Activated naive CD4-positive, alpha-beta T cell treated with anti-CD3 and anti-CD28 coated beads, Interleukin-2, amount 10 ng/mL, durations not matched to agents 7 days and 5 days (primary cell): ENCODE data around the gene ABCC4.
"Not testable (repeated sequence)": the region's sequence is repeated elsewhere in the genome, so short reads cannot be mapped to it uniquely, and the experiment has no call there.

Experiments
- CTCF ChIA-PET: fragments of 350-600 bp; sonication (Branson Sonifier 250); formaldehyde crosslinking; loops from one replicate; lab custom pipeline; 2021; ENCODE audit warnings: antibody characterized with exemption; lab: Charles Lee
- DNase-seq: peaks from one replicate; pipeline ENCODE4 v3.0.0-alpha.2; 2020
- H3K27ac Mint-ChIP-seq: one replicate; pipeline ENCODE4 v1.8.0; 2021; ENCODE audit warnings: mild to moderate bottlenecking, moderate library complexity, mixed read lengths
- H3K27me3 Mint-ChIP-seq: one replicate; pipeline ENCODE4 v1.8.0; 2021; ENCODE audit warnings: mild to moderate bottlenecking, mixed read lengths
- H3K36me3 Mint-ChIP-seq: one replicate; pipeline ENCODE4 v1.8.0; 2021; ENCODE audit warnings: mixed read lengths
- H3K4me1 Mint-ChIP-seq: one replicate; pipeline ENCODE4 v1.8.0; 2021; ENCODE audit warnings: mixed read lengths
- H3K4me3 Mint-ChIP-seq: one replicate; pipeline ENCODE4 v1.8.0; 2021; ENCODE audit warnings: mild to moderate bottlenecking, moderate library complexity, mixed read lengths
- H3K9me3 Mint-ChIP-seq: one replicate; pipeline ENCODE4 v1.8.0; 2021; ENCODE audit warnings: mixed read lengths

Gene ABCC4

GRCh38 chr13:95198606-95199005 lies 102.6 kb downstream of the ABCC4 start:
- H3K36me3 Mint-ChIP-seq, H3K4me1 Mint-ChIP-seq, H3K4me3 Mint-ChIP-seq, H3K27me3 Mint-ChIP-seq, DNase-seq, H3K27ac Mint-ChIP-seq, CTCF ChIA-PET: not testable (repeated sequence)
- peaks cover 10% of the 10 kb centered on the region for H3K9me3 Mint-ChIP-seq

DNA sequence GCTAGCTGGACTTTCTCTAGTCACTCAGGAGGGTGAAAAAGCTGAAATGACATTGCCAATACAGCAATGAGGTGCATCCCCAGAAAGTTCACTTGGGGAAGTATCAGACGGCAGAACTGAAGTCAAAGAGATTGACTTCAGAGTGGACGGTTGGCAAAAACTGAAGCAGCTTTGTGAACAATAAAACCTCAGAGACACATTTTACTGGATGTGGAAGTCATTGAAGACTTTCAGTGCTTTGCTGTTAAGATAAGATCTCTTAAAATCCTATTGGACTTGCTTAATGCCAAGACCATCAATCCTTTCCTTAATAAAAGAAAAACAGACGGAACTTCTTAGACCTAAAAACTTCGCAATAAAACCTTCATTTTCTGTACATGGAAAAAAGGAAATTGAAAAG lies 103.7 kb downstream of the ABCC4 start:
- H3K36me3 Mint-ChIP-seq = peaks cover 5% of the 10 kb centered on the region
- CTCF ChIA-PET = interaction anchor here (0.7 to 1.6 kb wide), 2 partner anchors 183 to 207 kb away, joined by 3 to 4 read pairs; no protein-coding TSS in a partner anchor
- DNase-seq = no peak
- H3K27ac Mint-ChIP-seq = no peak overlapping the region
- H3K27me3 Mint-ChIP-seq = no peaks in the 10 kb centered on the region
- H3K4me3 Mint-ChIP-seq = no peak overlapping the region
- H3K9me3 Mint-ChIP-seq = peaks cover 10% of the 10 kb centered on the region
- no peaks in the 10 kb centered on the region for H3K4me1 Mint-ChIP-seq

DNA sequence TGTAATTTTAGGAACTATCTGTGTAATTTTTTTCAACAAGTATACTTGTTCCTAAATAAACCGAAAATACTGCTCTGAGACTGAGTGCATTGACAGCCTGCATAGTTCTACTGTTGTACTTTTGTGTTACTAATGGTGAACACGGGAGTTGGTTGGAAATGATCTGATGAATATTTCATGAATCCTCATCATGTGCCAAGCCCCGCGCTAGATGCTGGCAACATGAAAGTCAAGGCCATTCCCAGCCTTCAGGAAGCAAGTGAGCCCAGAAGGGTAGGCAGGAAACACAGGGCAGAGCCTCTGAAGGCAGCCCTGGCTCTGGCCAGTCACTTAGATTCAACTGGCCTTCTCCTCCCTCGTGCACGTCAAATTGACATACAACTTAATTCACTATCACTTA lies 106.1 kb downstream of the ABCC4 start:
- CTCF ChIA-PET = no interaction called here
- no peak for DNase-seq
- Mint-ChIP-seq H3K4me1 (no peaks in the 10 kb centered on the region), H3K27ac (no peak overlapping the region), H3K36me3 (peaks cover 5% of the 10 kb centered on the region), H3K4me3 (no peak overlapping the region), H3K9me3 (peaks cover 10% of the 10 kb centered on the region), H3K27me3 (no peaks in the 10 kb centered on the region)

- peaks cover 1% of the 10 kb centered on the region for H3K36me3 Mint-ChIP-seq
- CTCF ChIA-PET = interaction anchor here (1.4 to 6.8 kb wide), 3 partner anchors 104 to 210 kb away, joined by 6 to 207 read pairs (median 12); no protein-coding TSS in a partner anchor
- H3K4me3 Mint-ChIP-seq = no peak overlapping the region
- H3K27ac Mint-ChIP-seq = no peak overlapping the region
- peaks cover 8% of the 10 kb centered on the region for H3K4me1 Mint-ChIP-seq
- peaks cover 5% of the 10 kb centered on the region for H3K9me3 Mint-ChIP-seq
- no peaks in the 10 kb centered on the region for H3K27me3 Mint-ChIP-seq
- no peak for DNase-seq
These were observed 107.6 kb downstream of the ABCC4 start for GRCh38 chr13:95193509-95194230.

DNA sequence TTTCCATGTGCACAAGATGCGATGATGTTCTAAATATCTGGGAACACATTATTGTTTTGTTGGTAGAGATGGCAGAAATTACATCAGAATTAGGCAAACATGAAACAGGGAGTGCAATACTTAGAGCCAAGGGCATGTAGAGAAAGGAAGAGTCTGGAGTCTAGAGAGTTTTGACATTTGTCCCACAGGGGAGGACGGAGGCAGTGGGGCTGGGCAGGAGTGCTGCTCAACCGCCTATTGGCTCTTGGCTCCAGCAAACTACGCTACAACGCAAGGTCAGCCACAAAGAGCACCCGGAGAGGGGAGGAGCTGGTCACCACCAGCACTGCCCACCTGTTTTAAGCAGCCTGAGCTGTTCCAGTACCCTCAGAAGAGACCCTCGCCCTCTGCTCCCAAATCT lies 108.3 kb downstream of the ABCC4 start:
- H3K36me3 Mint-ChIP-seq = peaks cover 4% of the 10 kb centered on the region
- no peak overlapping the region for H3K4me3 Mint-ChIP-seq
- no peaks in the 10 kb centered on the region for H3K27me3 Mint-ChIP-seq
- no peaks in the 10 kb centered on the region for H3K9me3 Mint-ChIP-seq
- CTCF ChIA-PET = interaction anchor here (1.0 to 6.8 kb wide), 8 partner anchors 9 to 285 kb away, joined by 3 to 207 read pairs (median 9); no protein-coding TSS in a partner anchor
- peaks cover 15% of the 10 kb centered on the region for H3K4me1 Mint-ChIP-seq
- H3K27ac Mint-ChIP-seq = no peak overlapping the region
- DNase-seq = no peak

- H3K9me3 Mint-ChIP-seq, DNase-seq, H3K27ac Mint-ChIP-seq, H3K36me3 Mint-ChIP-seq, H3K4me3 Mint-ChIP-seq, H3K27me3 Mint-ChIP-seq: not testable (repeated sequence)
- peaks cover 18% of the 10 kb centered on the region for H3K4me1 Mint-ChIP-seq
- CTCF ChIA-PET = interaction anchor here (0.8 to 6.8 kb wide), 17 partner anchors 9 to 641 kb away, joined by 3 to 207 read pairs (median 4); no protein-coding TSS in a partner anchor
These were observed 108.7 kb downstream of the ABCC4 start for GRCh38 chr13:95192564-95192945.

DNA sequence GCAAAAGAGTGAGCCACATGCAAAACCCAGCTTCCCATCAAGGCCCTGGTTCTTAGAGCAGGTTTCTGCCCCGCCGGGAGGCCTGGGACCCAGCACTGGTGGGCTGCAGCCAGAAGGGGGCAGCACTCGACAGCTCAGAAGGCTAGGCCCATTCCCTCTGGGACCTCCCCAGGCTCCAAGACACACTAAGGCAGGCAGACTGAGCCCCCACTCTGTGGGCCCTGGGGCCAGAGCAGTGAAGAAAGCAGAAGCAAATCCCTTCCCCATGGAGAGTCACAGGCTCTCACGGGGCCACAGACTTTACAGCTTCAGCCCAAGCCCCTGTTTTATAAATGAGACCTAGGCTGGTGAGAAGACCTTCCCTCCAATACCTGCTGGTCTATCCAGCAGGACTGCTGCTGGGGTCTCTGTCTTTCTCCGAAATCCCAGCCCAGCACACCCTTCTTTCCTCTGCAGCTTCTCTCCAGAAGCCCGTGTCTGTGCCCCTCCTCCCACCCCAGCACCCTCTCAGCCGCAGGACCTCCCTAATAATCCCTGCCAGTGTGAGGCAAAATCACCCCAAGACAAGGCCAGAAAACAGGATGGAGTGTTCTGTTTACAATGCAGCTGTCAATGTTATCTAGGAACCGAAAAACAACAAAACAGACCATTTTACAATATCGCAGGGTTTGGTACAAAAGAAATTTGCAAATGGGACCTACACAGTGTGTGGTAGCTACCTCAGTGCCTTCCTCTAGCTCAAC lies 109.3 kb downstream of the ABCC4 start:
- Mint-ChIP-seq H3K27me3 (no peaks in the 10 kb centered on the region), H3K4me1 (peaks cover 20% of the 10 kb centered on the region), H3K27ac (peak overlapping the region; percentile 49), H3K36me3 (peaks cover 4% of the 10 kb centered on the region), H3K4me3 (no peak overlapping the region), H3K9me3 (no peaks in the 10 kb centered on the region)
- peak; percentile 71 for DNase-seq
- CTCF ChIA-PET = interaction anchor here (0.8 to 6.8 kb wide), 22 partner anchors 10 to 642 kb away, joined by 3 to 207 read pairs (median 4); no protein-coding TSS in a partner anchor

DNA sequence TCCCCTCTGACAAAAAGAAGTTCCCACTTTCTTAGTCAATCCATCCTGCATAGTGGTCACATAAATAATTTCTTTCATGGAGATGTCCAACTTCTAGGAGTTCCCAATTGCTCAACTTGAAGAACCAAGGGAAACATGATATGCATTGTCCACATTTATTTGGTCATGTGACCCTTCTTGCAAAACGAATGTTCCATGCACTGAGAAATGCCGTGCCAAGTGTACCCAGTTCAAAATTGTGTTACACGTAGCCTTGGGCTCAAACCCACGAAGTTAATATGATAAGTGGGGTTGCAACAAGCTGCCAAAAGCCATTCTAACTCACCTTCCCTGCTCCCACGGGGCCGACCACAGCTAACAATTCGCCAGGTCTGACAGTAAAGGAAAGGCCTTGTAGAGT lies 113.1 kb downstream of the ABCC4 start:
- CTCF ChIA-PET = interaction anchor here (1.2 to 6.8 kb wide), 4 partner anchors 194 to 570 kb away, joined by 3 to 207 read pairs (median 80); no protein-coding TSS in a partner anchor
- Mint-ChIP-seq H3K4me1 (peaks cover 58% of the 10 kb centered on the region), H3K9me3 (no peaks in the 10 kb centered on the region), H3K27ac (no peak overlapping the region), H3K4me3 (no peak overlapping the region), H3K27me3 (no peaks in the 10 kb centered on the region), H3K36me3 (peaks cover 16% of the 10 kb centered on the region)
- no peak for DNase-seq

DNA sequence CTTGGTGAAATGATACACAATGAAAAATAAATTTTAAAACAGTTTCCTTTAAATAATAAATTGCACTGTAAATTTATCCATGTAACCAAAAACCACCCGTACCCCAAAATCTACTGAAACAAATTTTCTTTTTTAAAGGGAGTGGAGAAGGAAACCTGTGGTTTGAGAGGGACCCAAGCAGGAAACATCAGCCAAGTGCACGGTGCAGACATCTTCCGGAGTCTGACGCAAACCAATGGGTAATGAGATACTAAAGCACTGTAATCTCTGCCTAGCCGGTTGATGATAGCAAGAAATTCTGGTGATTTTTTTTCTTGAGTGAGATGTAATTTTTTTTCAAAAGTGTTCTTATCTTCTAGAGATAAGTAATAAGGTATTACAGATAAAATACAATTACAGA lies 115.4 kb downstream of the ABCC4 start:
- H3K27me3 Mint-ChIP-seq = no peaks in the 10 kb centered on the region
- DNase-seq = peak; percentile 71
- peak overlapping the region; percentile 39 for H3K4me3 Mint-ChIP-seq
- H3K4me1 Mint-ChIP-seq = peaks cover 66% of the 10 kb centered on the region
- H3K27ac Mint-ChIP-seq = peak overlapping the region; percentile 89
- CTCF ChIA-PET = no interaction called here
- peaks cover 19% of the 10 kb centered on the region for H3K36me3 Mint-ChIP-seq
- no peaks in the 10 kb centered on the region for H3K9me3 Mint-ChIP-seq

GRCh38 chr13:95185311-95185710 lies 115.9 kb downstream of the ABCC4 start:
- CTCF ChIA-PET = interaction anchor here (0.7 to 1.2 kb wide), 2 partner anchors 29 to 195 kb away, joined by 3 to 4 read pairs; no protein-coding TSS in a partner anchor
- Mint-ChIP-seq H3K36me3 (peaks cover 23% of the 10 kb centered on the region), H3K9me3 (peaks cover 2% of the 10 kb centered on the region), H3K4me3 (peak overlapping the region; percentile 39), H3K27ac (peak overlapping the region; percentile 89), H3K4me1 (peaks cover 71% of the 10 kb centered on the region), H3K27me3 (no peaks in the 10 kb centered on the region)
- no peak for DNase-seq

GRCh38 chr13:95184317-95184716 lies 116.9 kb downstream of the ABCC4 start:
- Mint-ChIP-seq H3K4me3 (no peak overlapping the region), H3K4me1 (peaks cover 68% of the 10 kb centered on the region), H3K9me3 (peaks cover 5% of the 10 kb centered on the region), H3K27ac (peak overlapping the region; percentile 89), H3K27me3 (no peaks in the 10 kb centered on the region), H3K36me3 (peaks cover 29% of the 10 kb centered on the region)
- CTCF ChIA-PET = interaction anchor here (1.2 to 1.4 kb wide), 2 partner anchors 196 to 220 kb away, joined by 4 read pairs; no protein-coding TSS in a partner anchor
- no peak for DNase-seq

DNA sequence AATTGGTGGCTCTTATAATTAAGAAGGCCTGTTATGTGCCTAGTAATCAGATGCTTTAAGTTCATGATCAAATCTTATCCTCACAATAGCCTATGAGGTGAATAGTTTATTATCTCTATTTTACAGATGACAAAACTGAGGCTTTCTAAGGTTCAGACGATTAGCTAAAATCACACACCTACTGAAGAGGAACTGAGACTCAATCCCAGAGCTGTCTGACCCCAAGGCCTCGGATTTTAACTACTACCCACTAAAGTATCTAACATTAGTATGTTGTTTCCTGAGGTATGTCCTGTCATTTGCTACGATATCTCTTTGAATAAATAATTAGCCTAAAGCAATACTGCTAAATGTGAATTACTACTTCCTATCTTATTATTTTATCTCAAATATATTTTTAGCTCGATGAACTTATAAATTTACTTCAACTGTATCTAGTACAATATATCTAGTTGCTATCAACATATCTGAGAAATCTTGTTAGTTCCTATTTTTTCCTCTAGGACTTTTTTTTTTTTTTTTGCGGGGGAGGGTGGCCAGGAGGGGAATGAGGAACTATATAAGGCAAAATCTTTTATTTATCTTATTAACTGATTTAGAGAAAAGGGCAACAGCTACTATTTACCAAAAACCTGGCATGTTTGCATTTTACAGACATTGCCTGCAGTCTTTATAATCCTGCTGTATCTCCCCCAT lies 118.5 kb downstream of the ABCC4 start:
- Mint-ChIP-seq H3K27me3 (no peaks in the 10 kb centered on the region), H3K9me3 (peaks cover 14% of the 10 kb centered on the region), H3K4me1 (peaks cover 59% of the 10 kb centered on the region), H3K36me3 (peaks cover 38% of the 10 kb centered on the region), H3K4me3 (no peak overlapping the region), H3K27ac (no peak overlapping the region)
- CTCF ChIA-PET = interaction anchor here (1.3 kb wide), 1 partner anchor 9 kb away, joined by 4 read pairs; no protein-coding TSS in a partner anchor
- DNase-seq = no peak

DNA sequence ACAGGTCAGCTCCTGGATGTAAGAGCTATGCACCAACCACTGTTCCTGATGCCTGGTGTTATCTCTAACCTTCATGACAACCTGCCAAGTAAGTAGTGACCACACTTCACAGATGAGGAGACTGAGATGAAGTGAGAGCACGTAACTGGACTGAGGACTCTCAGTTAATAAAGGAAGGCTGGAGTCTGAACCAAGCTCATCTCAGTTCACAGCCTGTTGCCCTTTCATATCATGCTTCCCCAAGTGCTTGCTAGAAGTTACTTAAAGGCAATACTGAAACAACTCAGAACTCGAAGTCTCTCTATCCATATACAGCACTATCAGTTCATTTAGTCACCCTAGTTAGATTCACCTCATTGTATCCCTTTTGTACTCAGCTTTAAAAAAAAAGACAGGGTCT lies 119.7 kb downstream of the ABCC4 start:
- CTCF ChIA-PET = interaction anchor here (1.0 to 1.5 kb wide), 4 partner anchors 9 to 223 kb away, joined by 3 to 5 read pairs (median 4); no protein-coding TSS in a partner anchor
- Mint-ChIP-seq H3K27me3 (no peaks in the 10 kb centered on the region), H3K9me3 (peaks cover 14% of the 10 kb centered on the region), H3K36me3 (peaks cover 47% of the 10 kb centered on the region), H3K4me3 (no peak overlapping the region), H3K27ac (no peak overlapping the region), H3K4me1 (peaks cover 62% of the 10 kb centered on the region)
- no peak for DNase-seq
